ENCODE results near the gene FBXO30.
A peak's percentile ranks its signal among the peaks of the same experiment; 100 is the strongest.

FBXO30 gene

GRCh38 chr6:145752638-145753037, 62.0 kb downstream of the FBXO30 start:
- Histone ChIP-seq H3K4ac (ENCODE audit: low read depth in 1 of 2, low read length in 2 of 2) (no peak overlapping the region), H2AK5ac (ENCODE audit: low read length, severe bottlenecking) (no peak overlapping the region)

DNA sequence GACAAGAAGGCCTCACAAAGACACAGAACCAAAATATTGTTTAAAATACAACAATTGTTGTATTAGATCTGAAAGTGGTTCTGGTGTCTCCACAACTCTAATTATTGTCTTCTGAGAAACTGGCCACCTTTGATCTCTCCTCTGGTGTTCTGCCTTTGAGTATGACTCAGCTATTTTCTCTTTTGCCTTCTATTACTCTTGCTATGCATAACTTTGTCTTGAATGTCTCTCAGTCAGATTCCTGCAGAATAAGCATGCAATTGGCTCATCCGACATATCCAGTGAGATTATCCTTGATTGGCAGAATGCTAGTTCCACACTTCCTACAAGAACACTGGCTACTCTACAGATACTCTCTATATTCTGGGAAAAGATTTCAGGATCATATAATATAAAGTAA, 65.0 kb downstream of the FBXO30 start:
- Histone ChIP-seq H3K79me1 (replicated peaks; ENCODE audit: low read length, poor library complexity, severe bottlenecking) (no peaks in the 10 kb centered on the region), H3K36me3 (ENCODE audit: control insufficient read depth in 1 of 2, insufficient read depth in 2 of 2, low read depth in 1 of 2, low read length in 2 of 2) (no peaks in the 10 kb centered on the region), H3K23ac (ENCODE audit: low read length in 2 of 2) (no peak overlapping the region), H3K27ac (ENCODE audit: low read length, poor library complexity, severe bottlenecking) (no peak overlapping the region), H4K91ac (ENCODE audit: low read length) (no peak overlapping the region), H2BK5ac (ENCODE audit: low read depth, low read length, poor library complexity, severe bottlenecking) (no peak overlapping the region), H3K18ac (ENCODE audit: low read depth in 1 of 2, low read length in 2 of 2) (no peak overlapping the region), H3K27me3 (ENCODE audit: control insufficient read depth in 1 of 2, insufficient read depth in 1 of 2, low read length in 2 of 2) (no peaks in the 10 kb centered on the region), H2AK5ac (ENCODE audit: low read length, severe bottlenecking) (no peak overlapping the region), H3K4me2 (ENCODE audit: low read length, poor library complexity, severe bottlenecking) (no peak overlapping the region), H2BK15ac (ENCODE audit: low read depth, poor library complexity, severe bottlenecking) (no peak overlapping the region), H3K4me3 (ENCODE audit: insufficient read depth in 1 of 2, low read depth in 1 of 2, low read length in 2 of 2) (no peak overlapping the region), H3K4ac (ENCODE audit: low read depth in 1 of 2, low read length in 2 of 2) (no peak overlapping the region), H2BK120ac (ENCODE audit: low read depth, low read length) (no peak overlapping the region), H3K9me3 (ENCODE audit: control insufficient read depth, low read length) (no peaks in the 10 kb centered on the region), H4K8ac (ENCODE audit: low read length) (no peak overlapping the region), H3K14ac (ENCODE audit: low read length in 2 of 2) (no peak overlapping the region), H3K4me1 (ENCODE audit: control insufficient read depth, insufficient read depth, low read depth, low read length) (no peaks in the 10 kb centered on the region), H2AFZ (ENCODE audit: low read depth, low read length) (no peak overlapping the region), H3K9ac (ENCODE audit: low read length) (peak overlapping the region; percentile 10), H2BK12ac (ENCODE audit: low read length in 2 of 2) (no peak overlapping the region)
- WGBS, result no CpG with 5 or more reads among the region's 1 CpG
- DNase-seq, result peak; percentile 83

More at GRCh38 chr6:145752638-145753037, 62.0 kb downstream of the FBXO30 start:
- Histone ChIP-seq H3K4me3 (ENCODE audit: insufficient read depth in 1 of 2, low read depth in 1 of 2, low read length in 2 of 2) (no peak overlapping the region), H3K14ac (ENCODE audit: low read length in 2 of 2) (no peak overlapping the region), H3K4me2 (ENCODE audit: low read length, poor library complexity, severe bottlenecking) (no peak overlapping the region), H2BK12ac (ENCODE audit: low read length in 2 of 2) (no peak overlapping the region), H3K9ac (ENCODE audit: low read length) (no peak overlapping the region), H4K91ac (ENCODE audit: low read length) (no peak overlapping the region), H3K27ac (ENCODE audit: low read length, poor library complexity, severe bottlenecking) (no peak overlapping the region), H3K36me3 (ENCODE audit: control insufficient read depth in 1 of 2, insufficient read depth in 2 of 2, low read depth in 1 of 2, low read length in 2 of 2) (no peaks in the 10 kb centered on the region), H3K18ac (ENCODE audit: low read depth in 1 of 2, low read length in 2 of 2) (no peak overlapping the region), H3K4me1 (ENCODE audit: control insufficient read depth, insufficient read depth, low read depth, low read length) (no peaks in the 10 kb centered on the region), H3K79me1 (replicated peaks; ENCODE audit: low read length, poor library complexity, severe bottlenecking) (no peaks in the 10 kb centered on the region), H2BK5ac (ENCODE audit: low read depth, low read length, poor library complexity, severe bottlenecking) (no peak overlapping the region), H4K8ac (ENCODE audit: low read length) (no peak overlapping the region), H2BK15ac (ENCODE audit: low read depth, poor library complexity, severe bottlenecking) (no peak overlapping the region), H3K27me3 (ENCODE audit: control insufficient read depth in 1 of 2, insufficient read depth in 1 of 2, low read length in 2 of 2) (no peaks in the 10 kb centered on the region), H3K23ac (ENCODE audit: low read length in 2 of 2) (no peak overlapping the region), H2BK120ac (ENCODE audit: low read depth, low read length) (no peak overlapping the region), H2AFZ (ENCODE audit: low read depth, low read length) (no peak overlapping the region), H3K9me3 (ENCODE audit: control insufficient read depth, low read length) (no peaks in the 10 kb centered on the region)
- 50% methylated on average over 1 of the region's 2 CpGs for WGBS
- DNase-seq, result no peak

- no peaks in the 10 kb centered on the region for H3K36me3 ChIP-seq (ENCODE audit: control insufficient read depth in 1 of 2, insufficient read depth in 2 of 2, low read depth in 1 of 2, low read length in 2 of 2)
- H3K79me1 ChIP-seq (replicated peaks; ENCODE audit: low read length, poor library complexity, severe bottlenecking), result no peaks in the 10 kb centered on the region
- H4K8ac ChIP-seq (ENCODE audit: low read length), result no peak overlapping the region
- H3K9me3 ChIP-seq (ENCODE audit: control insufficient read depth, low read length), result no peaks in the 10 kb centered on the region
- no peak overlapping the region for H3K27ac ChIP-seq (ENCODE audit: low read length, poor library complexity, severe bottlenecking)
- no peaks in the 10 kb centered on the region for H3K4me1 ChIP-seq (ENCODE audit: control insufficient read depth, insufficient read depth, low read depth, low read length)
- H2AK5ac ChIP-seq (ENCODE audit: low read length, severe bottlenecking), result no peak overlapping the region
- H3K4me3 ChIP-seq (ENCODE audit: insufficient read depth in 1 of 2, low read depth in 1 of 2, low read length in 2 of 2), result no peak overlapping the region
- no peak overlapping the region for H3K14ac ChIP-seq (ENCODE audit: low read length in 2 of 2)
- DNase-seq, result no peak
- H3K4me2 ChIP-seq (ENCODE audit: low read length, poor library complexity, severe bottlenecking), result no peak overlapping the region
- no peaks in the 10 kb centered on the region for H3K27me3 ChIP-seq (ENCODE audit: control insufficient read depth in 1 of 2, insufficient read depth in 1 of 2, low read length in 2 of 2)
- H2BK5ac ChIP-seq (ENCODE audit: low read depth, low read length, poor library complexity, severe bottlenecking), result no peak overlapping the region
- no peak overlapping the region for H3K9ac ChIP-seq (ENCODE audit: low read length)
- H2BK12ac ChIP-seq (ENCODE audit: low read length in 2 of 2), result no peak overlapping the region
- H2AFZ ChIP-seq (ENCODE audit: low read depth, low read length), result no peak overlapping the region
- H3K18ac ChIP-seq (ENCODE audit: low read depth in 1 of 2, low read length in 2 of 2), result no peak overlapping the region
- no peak overlapping the region for H2BK15ac ChIP-seq (ENCODE audit: low read depth, poor library complexity, severe bottlenecking)
- H4K91ac ChIP-seq (ENCODE audit: low read length), result no peak overlapping the region
- 92% methylated on average over 1 of the region's 1 CpG for WGBS
- no peak overlapping the region for H2BK120ac ChIP-seq (ENCODE audit: low read depth, low read length)
- H3K23ac ChIP-seq (ENCODE audit: low read length in 2 of 2), result no peak overlapping the region
- no peak overlapping the region for H3K4ac ChIP-seq (ENCODE audit: low read depth in 1 of 2, low read length in 2 of 2)
Observed at GRCh38 chr6:145745861-145746260, 68.7 kb downstream of the FBXO30 start.

- Histone ChIP-seq H3K4ac (ENCODE audit: low read depth in 1 of 2, low read length in 2 of 2) (no peak overlapping the region), H3K79me1 (replicated peaks; ENCODE audit: low read length, poor library complexity, severe bottlenecking) (no peaks in the 10 kb centered on the region)
- 100% methylated on average over 1 of the region's 2 CpGs for WGBS
Observed at GRCh38 chr6:145744619-145745018, 70.0 kb downstream of the FBXO30 start.

More at GRCh38 chr6:145744619-145745018, 70.0 kb downstream of the FBXO30 start:
- no peaks in the 10 kb centered on the region for H3K36me3 ChIP-seq (ENCODE audit: control insufficient read depth in 1 of 2, insufficient read depth in 2 of 2, low read depth in 1 of 2, low read length in 2 of 2)
- no peak overlapping the region for H3K18ac ChIP-seq (ENCODE audit: low read depth in 1 of 2, low read length in 2 of 2)
- H3K9ac ChIP-seq (ENCODE audit: low read length), result no peak overlapping the region
- DNase-seq, result no peak
- H3K27me3 ChIP-seq (ENCODE audit: control insufficient read depth in 1 of 2, insufficient read depth in 1 of 2, low read length in 2 of 2), result no peaks in the 10 kb centered on the region
- no peak overlapping the region for H4K8ac ChIP-seq (ENCODE audit: low read length)
- H3K27ac ChIP-seq (ENCODE audit: low read length, poor library complexity, severe bottlenecking), result no peak overlapping the region
- no peaks in the 10 kb centered on the region for H3K9me3 ChIP-seq (ENCODE audit: control insufficient read depth, low read length)
- H3K14ac ChIP-seq (ENCODE audit: low read length in 2 of 2), result no peak overlapping the region
- no peak overlapping the region for H2AK5ac ChIP-seq (ENCODE audit: low read length, severe bottlenecking)
- no peaks in the 10 kb centered on the region for H3K4me1 ChIP-seq (ENCODE audit: control insufficient read depth, insufficient read depth, low read depth, low read length)
- no peak overlapping the region for H2BK15ac ChIP-seq (ENCODE audit: low read depth, poor library complexity, severe bottlenecking)
- H2AFZ ChIP-seq (ENCODE audit: low read depth, low read length), result no peak overlapping the region
- H2BK5ac ChIP-seq (ENCODE audit: low read depth, low read length, poor library complexity, severe bottlenecking), result no peak overlapping the region
- no peak overlapping the region for H3K23ac ChIP-seq (ENCODE audit: low read length in 2 of 2)
- no peak overlapping the region for H3K4me3 ChIP-seq (ENCODE audit: insufficient read depth in 1 of 2, low read depth in 1 of 2, low read length in 2 of 2)
- H2BK120ac ChIP-seq (ENCODE audit: low read depth, low read length), result no peak overlapping the region
- no peak overlapping the region for H4K91ac ChIP-seq (ENCODE audit: low read length)
- no peak overlapping the region for H2BK12ac ChIP-seq (ENCODE audit: low read length in 2 of 2)
- no peak overlapping the region for H3K4me2 ChIP-seq (ENCODE audit: low read length, poor library complexity, severe bottlenecking)

Measured in mesenchymal stem cell (in vitro differentiated cells and primary cell).